22Rv1 (cell line): Measurements from ENCODE around the gene CPSF4.

Experiments
- ZFX ChIP-seq: fragments of 450-650 bp; IDR thresholded peaks from 2 replicates; pipeline ENCODE4 v1.6.1; 2017; ENCODE audit warnings: antibody characterized with exemption, borderline replicate concordance
- TF ChIP-seq, protein P1 (sequence below): fragments of 450-650 bp; IDR thresholded peaks from 2 replicates; pipeline ENCODE4 v1.5.1; 2017; ENCODE audit warnings: mild to moderate bottlenecking

DNA sequence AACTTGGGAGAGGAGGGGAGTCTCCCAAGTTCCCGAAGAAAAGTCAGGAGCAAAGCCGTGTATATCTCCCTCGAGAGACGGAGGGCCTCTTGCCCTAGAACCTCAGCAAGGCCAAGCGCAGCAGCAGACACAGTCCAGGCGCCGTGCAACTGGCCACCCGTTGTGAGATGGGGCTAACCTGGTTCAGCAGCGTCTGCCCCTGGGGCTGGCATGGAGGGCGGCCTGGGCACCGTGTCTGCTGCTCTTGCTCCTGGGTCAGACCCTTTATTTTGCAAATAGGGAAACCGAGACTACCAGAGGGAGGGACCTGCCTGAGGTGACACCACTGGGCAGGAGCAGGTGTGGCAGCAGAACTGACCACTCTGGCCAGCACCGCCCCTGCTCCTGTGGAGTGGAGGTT, 13.8 kb downstream of the CPSF4 start:
- TF ChIP-seq, protein P1, sequence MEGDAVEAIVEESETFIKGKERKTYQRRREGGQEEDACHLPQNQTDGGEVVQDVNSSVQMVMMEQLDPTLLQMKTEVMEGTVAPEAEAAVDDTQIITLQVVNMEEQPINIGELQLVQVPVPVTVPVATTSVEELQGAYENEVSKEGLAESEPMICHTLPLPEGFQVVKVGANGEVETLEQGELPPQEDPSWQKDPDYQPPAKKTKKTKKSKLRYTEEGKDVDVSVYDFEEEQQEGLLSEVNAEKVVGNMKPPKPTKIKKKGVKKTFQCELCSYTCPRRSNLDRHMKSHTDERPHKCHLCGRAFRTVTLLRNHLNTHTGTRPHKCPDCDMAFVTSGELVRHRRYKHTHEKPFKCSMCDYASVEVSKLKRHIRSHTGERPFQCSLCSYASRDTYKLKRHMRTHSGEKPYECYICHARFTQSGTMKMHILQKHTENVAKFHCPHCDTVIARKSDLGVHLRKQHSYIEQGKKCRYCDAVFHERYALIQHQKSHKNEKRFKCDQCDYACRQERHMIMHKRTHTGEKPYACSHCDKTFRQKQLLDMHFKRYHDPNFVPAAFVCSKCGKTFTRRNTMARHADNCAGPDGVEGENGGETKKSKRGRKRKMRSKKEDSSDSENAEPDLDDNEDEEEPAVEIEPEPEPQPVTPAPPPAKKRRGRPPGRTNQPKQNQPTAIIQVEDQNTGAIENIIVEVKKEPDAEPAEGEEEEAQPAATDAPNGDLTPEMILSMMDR, result no peak
- TF ChIP-seq ZFX, result no peak
